ENCODE measurements around the gene SPAG16.

SPAG16 gene

GRCh38 chr2:213545964-213546475 is 261.8 kb downstream of the SPAG16 start:
- DNase-seq (ENCODE audit: low read depth), result no peak
- H3K4me3 ChIP-seq (ENCODE audit: low read length), result no peak overlapping the region
- no peak for TF ChIP-seq CTCF (conservative IDR thresholded peaks at IDR 0.05; ENCODE audit: low read length)

- no peak for TF ChIP-seq CTCF (conservative IDR thresholded peaks at IDR 0.05; ENCODE audit: low read length)
- no peak overlapping the region for H3K4me3 ChIP-seq (ENCODE audit: low read length)
- no peak for DNase-seq (ENCODE audit: low read depth)
These were observed 267.3 kb downstream of the SPAG16 start for GRCh38 chr2:213551526-213551925.

GRCh38 chr2:213559053-213559452 is 274.8 kb downstream of the SPAG16 start:
- TF ChIP-seq CTCF (conservative IDR thresholded peaks at IDR 0.05; ENCODE audit: low read length), result no peak
- H3K4me3 ChIP-seq (ENCODE audit: low read length), result no peak overlapping the region
- DNase-seq (ENCODE audit: low read depth), result no peak

- no peak overlapping the region for H3K4me3 ChIP-seq (ENCODE audit: low read length)
- no peak for DNase-seq (ENCODE audit: low read depth)
- no peak for TF ChIP-seq CTCF (conservative IDR thresholded peaks at IDR 0.05; ENCODE audit: low read length)
These were observed 277.5 kb downstream of the SPAG16 start for GRCh38 chr2:213561759-213562158.

- H3K4me3 ChIP-seq (ENCODE audit: low read length), result no peak overlapping the region
- no peak for TF ChIP-seq CTCF (conservative IDR thresholded peaks at IDR 0.05; ENCODE audit: low read length)
- DNase-seq (ENCODE audit: low read depth), result no peak
These were observed 278.4 kb downstream of the SPAG16 start for GRCh38 chr2:213562539-213563180.

- TF ChIP-seq CTCF (conservative IDR thresholded peaks at IDR 0.05; ENCODE audit: low read length), result no peak
These were observed 282.6 kb downstream of the SPAG16 start for GRCh38 chr2:213566846-213567245.

GRCh38 chr2:213609570-213610170 is 325.4 kb downstream of the SPAG16 start:
- DNase-seq (ENCODE audit: low read depth), result no peak
- no peak for TF ChIP-seq CTCF (conservative IDR thresholded peaks at IDR 0.05; ENCODE audit: low read length)
- H3K4me3 ChIP-seq (ENCODE audit: low read length), result no peak overlapping the region

More at GRCh38 chr2:213566846-213567245, 282.6 kb downstream of the SPAG16 start:
- H3K4me3 ChIP-seq (ENCODE audit: low read length), result no peak overlapping the region
- DNase-seq (ENCODE audit: low read depth), result no peak

All from AG10803 (cell line).